NCI-H1048 (cell line): Measurements from ENCODE around the gene EBLN2.

Experiments used
- DNase-seq: peaks from one replicate; lab custom pipeline; 2025; lab: John Stamatoyannopoulos, UW

EBLN2 gene

GRCh38 chr3:73107215-73107614, 45.8 kb downstream of the EBLN2 start:
- no peak for DNase-seq

GRCh38 chr3:73107676-73108187, 46.3 kb downstream of the EBLN2 start:
- no peak for DNase-seq

GRCh38 chr3:73108750-73109149, 47.3 kb downstream of the EBLN2 start:
- no peak for DNase-seq

GRCh38 chr3:73110530-73110929, 49.1 kb downstream of the EBLN2 start:
- no peak for DNase-seq
